Ammon's horn (tissue), 1 donor: ENCODE data around the gene TNFRSF1B.

Source experiments
- DNase-seq: peaks from one replicate; pipeline ENCODE4 v3.0.0-alpha.2; 2016; ENCODE audit warnings: low spot score

The TNFRSF1B gene

GRCh38 chr1:12142141-12142823 lies 24.5 kb upstream of the TNFRSF1B start:
- DNase-seq, result no peak

GRCh38 chr1:12142891-12143630 lies 23.7 kb upstream of the TNFRSF1B start:
- DNase-seq, result peak; percentile 50

GRCh38 chr1:12143631-12144155 lies 23.1 kb upstream of the TNFRSF1B start:
- peak; percentile 81 for DNase-seq

- no peak for DNase-seq
These were observed 22.6 kb upstream of the TNFRSF1B start for GRCh38 chr1:12144236-12144635.

- no peak for DNase-seq
These were observed 21.8 kb upstream of the TNFRSF1B start for GRCh38 chr1:12144969-12145368.

GRCh38 chr1:12145616-12146342 lies 21.0 kb upstream of the TNFRSF1B start:
- DNase-seq, result no peak

- DNase-seq, result no peak
These were observed 20.3 kb upstream of the TNFRSF1B start for GRCh38 chr1:12146343-12147112.

- DNase-seq, result no peak
These were observed 19.5 kb upstream of the TNFRSF1B start for GRCh38 chr1:12147201-12147701.

- DNase-seq, result no peak
These were observed 18.4 kb upstream of the TNFRSF1B start for GRCh38 chr1:12148160-12148957.

GRCh38 chr1:12148958-12149790 lies 17.6 kb upstream of the TNFRSF1B start:
- no peak for DNase-seq

GRCh38 chr1:12149791-12150175 lies 17.0 kb upstream of the TNFRSF1B start:
- no peak for DNase-seq

- DNase-seq, result no peak
These were observed 16.2 kb upstream of the TNFRSF1B start for GRCh38 chr1:12150456-12151200.

- no peak for DNase-seq
These were observed 15.3 kb upstream of the TNFRSF1B start for GRCh38 chr1:12151465-12151864.

GRCh38 chr1:12152113-12152891 lies 14.5 kb upstream of the TNFRSF1B start:
- DNase-seq, result no peak

GRCh38 chr1:12153181-12153785 lies 13.5 kb upstream of the TNFRSF1B start:
- DNase-seq, result peak; percentile 80

GRCh38 chr1:12155328-12155727 lies 11.5 kb upstream of the TNFRSF1B start:
- DNase-seq, result no peak

GRCh38 chr1:12157366-12158231 lies 9.2 kb upstream of the TNFRSF1B start:
- no peak for DNase-seq
